Measurements from ENCODE around the gene BDKRB1.

GRCh38 chr14:96285667-96286066 lies 29.7 kb downstream of the BDKRB1 start:
- TF ChIP-seq POLR2A (IDR thresholded peaks at IDR 0.05) (no peak), CTCF (IDR thresholded peaks at IDR 0.05) (no peak), POLR2AphosphoS5 (IDR thresholded peaks at IDR 0.05) (no peak)

Measured in prostate gland (tissue), 2 donors.